Measurements from ENCODE around the gene CDCP1.

The CDCP1 gene

DNA sequence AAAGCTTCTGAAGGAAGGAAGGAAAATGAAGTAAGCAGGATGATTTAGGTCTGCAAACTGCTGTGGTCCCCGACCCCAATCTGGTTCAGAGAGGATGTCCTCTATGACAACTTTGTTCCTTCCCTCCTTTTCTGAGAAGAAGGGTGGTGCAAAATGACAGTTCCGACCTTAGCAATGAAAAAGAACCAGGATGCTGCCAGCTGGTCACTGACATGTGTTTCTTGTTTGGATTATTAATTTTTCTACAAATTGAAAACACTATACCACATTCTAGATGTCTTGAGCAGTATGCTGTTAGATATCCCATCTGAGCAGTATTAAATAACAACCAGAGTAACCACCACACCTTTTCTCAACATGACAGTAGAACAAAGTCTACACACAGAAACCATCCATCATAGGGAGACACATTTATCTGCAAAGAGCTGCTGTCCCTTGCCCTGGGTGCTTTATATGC lies 27.5 kb downstream of the CDCP1 start:
- no peak for DNase-seq (ENCODE audit: low spot score)
- in situ Hi-C loops (cut with MboI; ENCODE audit: low sequenced_read_pairs, unreplicated experiment): no loop called here
- TF ChIP-seq CTCF (IDR thresholded peaks at IDR 0.05; ENCODE audit: borderline replicate concordance, control extremely low read depth, extremely low read depth, insufficient read depth, missing control alignments): no peak

DNA sequence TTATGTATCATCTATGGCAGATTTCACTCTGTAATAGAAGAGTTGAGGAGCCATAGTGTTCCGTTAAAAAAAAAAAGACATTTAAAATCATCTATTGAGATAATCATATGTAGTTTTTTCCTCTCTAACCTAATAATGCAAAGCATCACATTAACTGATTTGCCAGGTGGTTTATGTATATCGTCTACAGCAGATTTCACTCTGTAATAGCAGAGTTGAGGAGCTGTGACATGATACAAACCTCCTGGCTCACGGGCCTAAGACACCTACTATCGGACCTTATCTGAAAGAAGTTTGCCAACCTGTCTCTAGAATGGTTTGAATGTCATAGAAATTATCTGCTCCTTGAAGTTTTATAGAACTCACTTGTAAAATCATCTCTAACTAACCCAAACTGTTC lies 29.8 kb downstream of the CDCP1 start:
- in situ Hi-C loops (cut with MboI; ENCODE audit: low sequenced_read_pairs, unreplicated experiment): no loop called here
- DNase-seq (ENCODE audit: low spot score): no peak
- no peak for TF ChIP-seq CTCF (IDR thresholded peaks at IDR 0.05; ENCODE audit: borderline replicate concordance, control extremely low read depth, extremely low read depth, insufficient read depth, missing control alignments)

- no peak for TF ChIP-seq CTCF (IDR thresholded peaks at IDR 0.05; ENCODE audit: borderline replicate concordance, control extremely low read depth, extremely low read depth, insufficient read depth, missing control alignments)
- DNase-seq (ENCODE audit: low spot score): no peak
- in situ Hi-C loops (cut with MboI; ENCODE audit: low sequenced_read_pairs, unreplicated experiment): no loop called here
Measured at GRCh38 chr3:45113625-45114050, 32.5 kb downstream of the CDCP1 start.

DNA sequence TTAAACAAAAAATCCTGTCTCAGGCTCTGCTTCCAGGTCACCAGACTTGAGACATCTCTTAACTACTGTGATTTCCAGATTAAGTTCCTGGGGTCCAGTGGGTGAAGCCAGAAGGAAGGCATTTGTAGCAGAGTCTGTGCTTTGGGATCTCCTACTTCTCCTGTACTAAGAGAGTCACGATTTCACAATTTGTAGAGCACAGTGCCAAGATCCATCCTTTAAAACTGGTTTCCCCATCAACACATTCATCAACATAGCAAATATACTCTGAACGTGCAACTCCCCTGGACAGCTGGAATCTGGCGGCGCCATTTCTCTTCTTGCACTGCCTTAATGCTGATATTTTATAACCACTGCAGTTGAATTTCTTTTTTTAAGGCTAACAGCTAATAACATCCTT lies 33.2 kb downstream of the CDCP1 start:
- TF ChIP-seq CTCF (IDR thresholded peaks at IDR 0.05; ENCODE audit: borderline replicate concordance, control extremely low read depth, extremely low read depth, insufficient read depth, missing control alignments): no peak
- in situ Hi-C loops (cut with MboI; ENCODE audit: low sequenced_read_pairs, unreplicated experiment): no loop called here
- no peak for DNase-seq (ENCODE audit: low spot score)

- DNase-seq (ENCODE audit: low spot score): no peak
- in situ Hi-C loops (cut with MboI; ENCODE audit: low sequenced_read_pairs, unreplicated experiment): no loop called here
- TF ChIP-seq CTCF (IDR thresholded peaks at IDR 0.05; ENCODE audit: borderline replicate concordance, control extremely low read depth, extremely low read depth, insufficient read depth, missing control alignments): no peak
Measured at GRCh38 chr3:45110509-45110833, 35.7 kb downstream of the CDCP1 start.

GRCh38 chr3:45109771-45110508 lies 36.2 kb downstream of the CDCP1 start:
- DNase-seq (ENCODE audit: low spot score): no peak
- TF ChIP-seq CTCF (IDR thresholded peaks at IDR 0.05; ENCODE audit: borderline replicate concordance, control extremely low read depth, extremely low read depth, insufficient read depth, missing control alignments): no peak
- in situ Hi-C loops (cut with MboI; ENCODE audit: low sequenced_read_pairs, unreplicated experiment): no loop called here
